ENCODE measurements around the gene SLC27A4. TPM values are rescaled to one million over a fixed set of nuclear protein-coding genes. Genes with fewer than 3 reads are reported as not detected.

The SLC27A4 gene
- total RNA-seq, 6 experiments from 2014 or later: 21.1 to 31.1 (median 23.2) TPM

DNA sequence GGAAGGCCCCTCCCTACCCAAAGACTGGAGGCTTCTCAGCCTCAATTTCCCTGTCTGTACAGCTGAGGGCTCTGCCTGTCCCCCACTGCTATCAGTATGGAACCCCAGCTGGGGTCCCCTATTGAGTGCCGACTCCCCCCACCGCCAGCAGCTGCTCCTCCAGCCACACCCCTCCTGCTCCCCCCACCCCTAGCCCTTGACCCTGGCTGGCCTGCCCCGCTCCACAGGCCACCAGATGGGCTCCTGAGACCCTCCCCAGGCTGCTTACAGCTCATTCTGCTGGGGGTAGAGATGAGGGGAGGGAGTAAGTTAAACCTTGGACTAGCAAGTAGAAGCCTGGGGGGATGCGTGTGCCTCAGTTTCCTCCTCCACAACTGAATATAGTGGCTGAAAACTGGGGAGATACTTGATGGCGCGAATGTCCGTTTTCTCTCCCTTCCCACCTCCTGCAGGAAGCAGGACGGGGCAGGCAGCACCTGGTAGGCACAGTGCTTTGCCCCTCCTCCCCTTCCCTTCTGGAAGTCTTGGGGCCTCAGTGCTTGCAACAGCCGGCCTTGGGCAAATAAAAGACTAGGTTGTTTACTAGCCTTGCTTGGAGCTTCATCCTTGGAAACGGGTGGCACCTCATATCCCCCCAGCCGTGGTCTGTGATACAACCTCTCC, 50.0 kb downstream of the SLC27A4 start:
- H3K4me1 Mint-ChIP-seq (ENCODE audit: low read depth): peaks cover 7% of the 10 kb centered on the region
- H3K4me3 Mint-ChIP-seq: no peak overlapping the region
- TF ChIP-seq, protein P1, sequence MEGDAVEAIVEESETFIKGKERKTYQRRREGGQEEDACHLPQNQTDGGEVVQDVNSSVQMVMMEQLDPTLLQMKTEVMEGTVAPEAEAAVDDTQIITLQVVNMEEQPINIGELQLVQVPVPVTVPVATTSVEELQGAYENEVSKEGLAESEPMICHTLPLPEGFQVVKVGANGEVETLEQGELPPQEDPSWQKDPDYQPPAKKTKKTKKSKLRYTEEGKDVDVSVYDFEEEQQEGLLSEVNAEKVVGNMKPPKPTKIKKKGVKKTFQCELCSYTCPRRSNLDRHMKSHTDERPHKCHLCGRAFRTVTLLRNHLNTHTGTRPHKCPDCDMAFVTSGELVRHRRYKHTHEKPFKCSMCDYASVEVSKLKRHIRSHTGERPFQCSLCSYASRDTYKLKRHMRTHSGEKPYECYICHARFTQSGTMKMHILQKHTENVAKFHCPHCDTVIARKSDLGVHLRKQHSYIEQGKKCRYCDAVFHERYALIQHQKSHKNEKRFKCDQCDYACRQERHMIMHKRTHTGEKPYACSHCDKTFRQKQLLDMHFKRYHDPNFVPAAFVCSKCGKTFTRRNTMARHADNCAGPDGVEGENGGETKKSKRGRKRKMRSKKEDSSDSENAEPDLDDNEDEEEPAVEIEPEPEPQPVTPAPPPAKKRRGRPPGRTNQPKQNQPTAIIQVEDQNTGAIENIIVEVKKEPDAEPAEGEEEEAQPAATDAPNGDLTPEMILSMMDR (IDR thresholded peaks at IDR 0.05): no peak
- H3K9me3 Mint-ChIP-seq: no peaks in the 10 kb centered on the region
- H3K36me3 Mint-ChIP-seq (ENCODE audit: low read depth): peaks cover 4% of the 10 kb centered on the region; the same call in 1 of the 2 replicates
- H3K27ac Mint-ChIP-seq: no peak overlapping the region
- no peaks in the 10 kb centered on the region; the same call in none of the 2 replicates for H3K27me3 Mint-ChIP-seq (ENCODE audit: insufficient read depth)
- DNase-seq: no peak

DNA sequence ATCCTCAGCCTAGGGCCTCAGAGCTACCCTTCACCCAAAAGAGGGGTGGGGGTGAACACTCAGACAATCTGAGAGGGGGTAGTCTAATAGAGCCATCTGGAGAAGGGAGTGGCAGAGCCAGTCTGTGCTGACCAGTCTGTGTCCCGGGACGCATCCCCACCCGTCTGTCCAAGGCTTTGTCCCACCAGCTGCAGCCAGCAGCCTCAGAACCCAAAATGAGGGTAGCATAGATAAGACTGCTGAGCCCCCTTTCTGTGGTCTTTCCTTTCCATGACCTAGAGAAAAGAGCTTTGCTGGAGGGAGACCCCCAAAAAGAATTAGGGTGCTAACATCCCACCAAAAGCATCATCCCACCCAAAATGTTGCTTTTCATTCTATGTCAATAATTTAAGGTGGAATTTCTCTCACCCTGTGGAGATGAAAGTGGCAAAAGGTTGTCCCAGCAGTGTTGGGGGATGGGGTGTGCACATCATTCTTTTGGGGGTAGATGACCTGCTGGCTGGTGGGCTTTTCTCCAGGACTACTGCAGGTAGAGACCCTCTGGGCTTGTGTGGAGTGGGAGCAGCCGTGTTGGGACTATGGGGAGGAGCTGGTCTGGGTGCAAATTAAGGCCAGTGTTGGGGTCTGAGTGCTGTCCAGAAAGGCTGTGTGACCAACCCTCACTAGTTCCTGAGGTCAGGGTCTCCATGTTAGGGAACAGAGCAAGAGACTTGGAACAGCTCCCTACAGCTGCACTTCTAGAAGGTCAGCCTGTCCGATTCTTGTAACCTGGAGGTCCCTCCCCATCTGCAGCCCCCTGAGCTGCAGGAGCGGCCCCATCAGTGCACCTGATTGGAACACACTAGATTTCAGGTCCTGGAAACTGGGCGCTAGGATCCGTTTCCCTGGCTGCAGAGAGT, 50.7 kb downstream of the SLC27A4 start:
- Mint-ChIP-seq H3K4me3 (no peak overlapping the region), H3K9me3 (no peaks in the 10 kb centered on the region), H3K36me3 (ENCODE audit: low read depth) (peaks cover 4% of the 10 kb centered on the region; the same call in 1 of the 2 replicates), H3K27me3 (ENCODE audit: insufficient read depth) (no peaks in the 10 kb centered on the region; the same call in none of the 2 replicates), H3K27ac (no peak overlapping the region), H3K4me1 (ENCODE audit: low read depth) (peaks cover 7% of the 10 kb centered on the region)
- TF ChIP-seq, protein P1 (IDR thresholded peaks at IDR 0.05): no peak
- DNase-seq: no peak

DNA sequence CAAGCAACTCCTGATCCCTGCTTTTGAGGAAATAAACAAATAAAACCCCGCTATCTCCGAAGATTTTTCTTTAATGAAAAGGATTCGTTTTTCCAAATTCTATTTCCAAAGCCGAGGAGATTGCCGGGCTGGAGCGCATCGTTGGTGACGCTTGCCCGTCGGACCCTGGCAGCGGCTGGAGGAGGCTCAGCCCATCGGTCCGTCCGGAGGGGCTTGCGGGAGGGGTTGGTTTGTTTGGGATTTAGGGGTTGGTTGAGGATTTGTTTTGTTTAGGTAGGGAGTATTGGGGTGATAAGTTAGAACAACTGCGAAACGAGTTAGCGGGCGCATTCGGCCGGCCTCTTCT, 51.6 kb downstream of the SLC27A4 start:
- H3K9me3 Mint-ChIP-seq: no peaks in the 10 kb centered on the region
- H3K4me1 Mint-ChIP-seq (ENCODE audit: low read depth): peaks cover 9% of the 10 kb centered on the region
- no peak overlapping the region for H3K4me3 Mint-ChIP-seq
- H3K27me3 Mint-ChIP-seq (ENCODE audit: insufficient read depth): peaks cover 6% of the 10 kb centered on the region
- H3K36me3 Mint-ChIP-seq (ENCODE audit: low read depth): peaks cover 4% of the 10 kb centered on the region; the same call in 1 of the 2 replicates
- TF ChIP-seq, protein P1 (IDR thresholded peaks at IDR 0.05): no peak
- no peak for DNase-seq
- no peak overlapping the region for H3K27ac Mint-ChIP-seq

DNA sequence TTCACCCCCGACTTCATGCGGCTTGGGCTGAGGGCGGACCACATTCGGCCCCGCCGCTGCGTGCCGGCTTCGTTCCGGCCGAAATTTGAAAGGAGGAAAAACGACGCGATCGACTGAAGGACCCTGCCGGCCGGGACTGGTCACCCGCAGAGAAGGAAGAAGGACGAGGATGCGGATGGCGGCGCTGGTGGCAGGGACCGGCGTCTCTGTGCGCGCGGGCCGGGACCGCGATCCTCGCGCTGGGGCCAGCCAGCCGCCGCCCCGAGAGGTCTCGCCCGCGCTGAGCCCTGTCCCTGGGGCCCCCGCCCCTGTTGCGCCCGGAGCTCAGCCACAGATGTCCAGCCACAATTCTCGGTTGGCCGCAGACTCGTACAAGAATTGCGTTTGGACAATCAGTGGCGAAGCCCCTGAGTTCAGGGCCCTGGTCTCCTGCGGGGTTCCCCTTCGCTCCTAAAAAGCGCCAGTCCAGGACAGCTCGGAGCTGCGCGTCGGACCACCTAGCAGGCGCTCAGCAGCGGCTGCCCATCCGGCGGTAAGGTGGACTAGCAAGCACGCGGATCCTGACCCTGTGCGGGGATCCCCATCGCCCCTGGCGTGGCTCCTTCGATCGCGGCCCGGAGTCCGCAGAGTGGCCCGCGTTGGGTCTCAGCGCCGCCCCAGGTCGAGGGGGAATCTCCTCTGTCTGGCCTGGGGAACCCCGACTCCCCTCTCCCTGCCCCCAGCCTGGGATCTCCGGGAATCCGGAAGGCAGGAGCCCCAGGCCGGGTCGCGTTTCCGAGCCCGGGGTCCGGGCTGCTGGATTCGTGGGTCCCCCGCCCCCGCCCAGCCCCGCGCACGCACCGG, 52.2 kb downstream of the SLC27A4 start:
- peaks cover 10% of the 10 kb centered on the region for H3K27me3 Mint-ChIP-seq (ENCODE audit: insufficient read depth)
- H3K27ac Mint-ChIP-seq: no peak overlapping the region
- H3K9me3 Mint-ChIP-seq: no peaks in the 10 kb centered on the region
- no peak for DNase-seq
- TF ChIP-seq, protein P1 (IDR thresholded peaks at IDR 0.05): no peak
- H3K4me1 Mint-ChIP-seq (ENCODE audit: low read depth): peaks cover 15% of the 10 kb centered on the region
- H3K4me3 Mint-ChIP-seq: no peak overlapping the region
- H3K36me3 Mint-ChIP-seq (ENCODE audit: low read depth): peaks cover 4% of the 10 kb centered on the region; the same call in 1 of the 2 replicates

DNA sequence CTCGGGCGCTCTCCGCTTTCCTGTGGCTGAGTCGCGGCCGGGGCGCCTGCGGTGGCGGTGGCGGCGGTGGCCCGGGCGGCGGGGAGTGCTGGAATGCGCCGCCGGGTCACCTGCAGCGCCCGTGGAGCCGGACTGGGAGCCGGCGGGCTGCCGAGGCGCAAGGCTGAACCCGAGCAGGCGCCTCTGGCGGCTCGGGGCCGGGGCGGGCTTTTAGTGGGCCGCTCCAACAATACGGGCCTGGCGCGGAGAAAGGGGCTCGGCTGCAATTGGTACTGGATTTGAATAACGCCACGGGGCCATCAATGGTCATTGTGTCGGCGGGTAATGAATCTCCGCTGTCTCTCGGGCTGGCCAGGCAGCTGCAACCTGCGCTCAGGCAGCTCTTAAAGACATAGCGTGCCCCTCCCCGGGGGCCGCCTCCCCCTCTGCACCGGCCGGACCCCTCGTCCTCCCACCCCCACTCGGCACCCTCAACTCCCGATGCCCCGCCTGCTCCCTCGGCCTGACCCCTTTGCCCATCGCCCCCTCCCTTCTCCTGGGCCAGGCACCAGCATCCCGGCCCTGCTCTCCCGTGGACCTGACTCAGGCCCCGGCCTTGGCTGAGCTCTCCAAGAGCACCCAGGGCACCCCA, 52.9 kb downstream of the SLC27A4 start:
- TF ChIP-seq, protein P1 (IDR thresholded peaks at IDR 0.05): no peak
- H3K9me3 Mint-ChIP-seq: no peaks in the 10 kb centered on the region
- H3K4me3 Mint-ChIP-seq: no peak overlapping the region
- H3K27ac Mint-ChIP-seq: no peak overlapping the region
- no peak for DNase-seq
- H3K36me3 Mint-ChIP-seq (ENCODE audit: low read depth): peaks cover 4% of the 10 kb centered on the region; the same call in 1 of the 2 replicates
- H3K4me1 Mint-ChIP-seq (ENCODE audit: low read depth): peaks cover 16% of the 10 kb centered on the region
- peaks cover 13% of the 10 kb centered on the region for H3K27me3 Mint-ChIP-seq (ENCODE audit: insufficient read depth)
